HCT116 (cell line): ENCODE data around the gene DOCK2. TPM values are rescaled to one million over a fixed set of nuclear protein-coding genes. Genes with fewer than 3 reads are reported as not detected.
"Not testable (repeated sequence)": the region's sequence is repeated elsewhere in the genome, so short reads cannot be mapped to it uniquely, and the experiment has no call there.

ENCODE experiments used
- ATAC-seq: fragments of 200-7000 bp; cut with Tn5 transposase; 2 replicates; pipeline ENCODE4 v1.9.1; 2020; ENCODE audit warnings: mild to moderate bottlenecking, moderate library complexity
- BruUV-seq: library from RNA; stranded (reverse); fragments of 400-500 nt; replicated peaks from 2 replicates; lab custom pipeline; 2021; lab: Mats Ljungman, UMichigan
- CTCF ChIA-PET: fragments of 300-600 bp; sonication (Branson Sonifier 250); formaldehyde crosslinking; loops from one replicate; lab custom pipeline; 2021; ENCODE audit warnings: antibody characterized with exemption; lab: Charles Lee
- POLR2A ChIA-PET: fragments of 300-600, 350-600 bp; sonication (Branson Sonifier 250); formaldehyde crosslinking; loops from one replicate; lab custom pipeline; 2021; ENCODE audit warnings: antibody characterized with exemption; lab: Charles Lee
- RAD21 ChIA-PET, 2 experiments: fragments of 300-600 bp; sonication (Branson Sonifier 250); formaldehyde crosslinking; loops; one replicate each; lab custom pipeline; 2023; ENCODE audit warnings: low total read pairs in 2 of 2; ENCODE audit not compliant: uncharacterized antibody in 2 of 2, unreplicated experiment in 2 of 2, low non-redundant PET in 1 of 2; lab: Charles Lee
- DNase-seq: peaks from one replicate; pipeline ENCODE4 v3.0.0-alpha.2; 2010; ENCODE audit warnings: low read depth, low spot score
- H2AFZ ChIP-seq: fragments of 200-600 bp; shearing (Covaris generic), sonication (generic); 2 replicates; pipeline ENCODE4 v1.6.1; 2017; ENCODE audit warnings: low read depth, mixed run types, mixed read lengths, antibody characterized with exemption, low read length; ENCODE audit not compliant: poor library complexity, severe bottlenecking
- H3K27ac ChIP-seq: 2 replicates; pipeline ENCODE4 v1.5.1; 2012; ENCODE audit warnings: low read depth, low read length
- H3K27me3 ChIP-seq: fragments of 200-600 bp; sonication (generic); 2 replicates; pipeline ENCODE4 v1.6.1; 2016; ENCODE audit warnings: mixed run types, low read length, mixed read lengths; ENCODE audit not compliant: insufficient read depth
- H3K36me3 ChIP-seq, 2 experiments: fragments of 200-500 bp in 1 of 2; fragments of 200-600 bp in 1 of 2; sonication (Bioruptor generic) in 1 of 2; sonication (generic) in 1 of 2; 2 replicates each; pipeline versions ENCODE4 v1.5.1 to v1.6.1; 2014 to 2016; ENCODE audit warnings: low read length in 2 of 2, inconsistent platforms in 1 of 2, mixed read lengths in 1 of 2, mixed run types in 1 of 2; ENCODE audit not compliant: insufficient read depth in 2 of 2, control insufficient read depth in 1 of 2
- H3K4me1 ChIP-seq, 2 experiments: fragments of 200-600 bp in 1 of 2; sonication (generic) in 1 of 2; 2 replicates each; pipeline versions ENCODE4 v1.5.1 to v1.6.1; 2012 to 2017; ENCODE audit warnings: low read length in 2 of 2, inconsistent platforms in 1 of 2, mild to moderate bottlenecking in 1 of 2, mixed read lengths in 1 of 2, mixed run types in 1 of 2, moderate library complexity in 1 of 2; ENCODE audit not compliant: insufficient read depth in 2 of 2, control insufficient read depth in 1 of 2
- H3K4me2 ChIP-seq: fragments of 200-600 bp; sonication (generic); 2 replicates; pipeline ENCODE4 v1.6.1; 2017; ENCODE audit warnings: mixed run types, low read length, mixed read lengths
- H3K4me3 ChIP-seq, 2 experiments: fragments of 200-600 bp in 1 of 2; sonication (generic) in 1 of 2; replicated peaks in 1 of 2; 2 replicates each; pipeline ENCODE4 v1.5.1; 2011 to 2016; ENCODE audit warnings: low read length in 2 of 2, control low read depth in 1 of 2, low read depth in 1 of 2, mild to moderate bottlenecking in 1 of 2, mixed read lengths in 1 of 2, mixed run types in 1 of 2
- H3K79me2 ChIP-seq: fragments of 200-600 bp; sonication (generic); 2 replicates; pipeline ENCODE4 v1.6.1; 2017; ENCODE audit warnings: mild to moderate bottlenecking, mixed run types, low read length, moderate library complexity, mixed read lengths; ENCODE audit not compliant: insufficient read depth
- H3K9ac ChIP-seq: fragments of 200-600 bp; sonication (generic); 2 replicates; pipeline ENCODE4 v1.6.1; 2016; ENCODE audit warnings: low read length, mixed read lengths
- H3K9me2 ChIP-seq: fragments of 200-600 bp; sonication (generic), shearing (Covaris generic); 2 replicates; pipeline ENCODE4 v1.6.1; 2017; ENCODE audit warnings: mixed run types, mild to moderate bottlenecking, moderate library complexity; ENCODE audit not compliant: insufficient read depth
- H3K9me3 ChIP-seq, 2 experiments: fragments of 200-500 bp in 1 of 2; fragments of 200-600 bp in 1 of 2; sonication (Bioruptor generic) in 1 of 2; sonication (generic) in 1 of 2; 2 replicates each; pipeline ENCODE4 v1.6.1; 2014 to 2017; ENCODE audit warnings: low read length in 2 of 2, mixed read lengths in 2 of 2, inconsistent platforms in 1 of 2, low read depth in 1 of 2, mild to moderate bottlenecking in 1 of 2, mixed run types in 1 of 2, moderate library complexity in 1 of 2; ENCODE audit not compliant: control insufficient read depth in 1 of 2, insufficient read depth in 1 of 2
- H4K20me1 ChIP-seq: fragments of 200-600 bp; sonication (generic), shearing (Covaris generic); 2 replicates; pipeline ENCODE4 v1.6.1; 2017; ENCODE audit warnings: mixed run types, mild to moderate bottlenecking, moderate library complexity; ENCODE audit not compliant: insufficient read depth
- CBX3 ChIP-seq: IDR thresholded peaks from 2 replicates; pipeline ENCODE4 v1.6.1; 2012; ENCODE audit warnings: low read depth
- CEBPB ChIP-seq: IDR thresholded peaks from 2 replicates; pipeline ENCODE4 v1.6.1; 2012; ENCODE audit warnings: low read depth
- EGR1 ChIP-seq: IDR thresholded peaks from 2 replicates; pipeline ENCODE4 v1.6.1; 2012; ENCODE audit warnings: low read depth
- EZH2 ChIP-seq: fragments of 200-600 bp; sonication (generic); IDR thresholded peaks from 2 replicates; pipeline ENCODE4 v1.6.1; 2017; ENCODE audit warnings: antibody characterized with exemption, mixed run types
- EZH2phosphoT487 ChIP-seq: fragments of 200-600 bp; IDR thresholded peaks from 2 replicates; pipeline ENCODE4 v1.6.1; 2018; ENCODE audit warnings: antibody characterized with exemption, borderline replicate concordance
- POLR2A ChIP-seq: IDR thresholded peaks from 2 replicates; pipeline ENCODE4 v1.7.0; 2011; ENCODE audit warnings: borderline replicate concordance; ENCODE audit not compliant: insufficient read depth, insufficient read length; ENCODE audit errors: extremely low read depth
- RAD21 ChIP-seq: IDR thresholded peaks from 2 replicates; pipeline ENCODE4 v1.6.1; 2012; ENCODE audit warnings: low read depth, mild to moderate bottlenecking
- SIN3A ChIP-seq: IDR thresholded peaks from 2 replicates; pipeline ENCODE4 v1.6.1; 2012; ENCODE audit warnings: low read depth
- SP1 ChIP-seq: IDR thresholded peaks from 2 replicates; pipeline ENCODE4 v1.6.1; 2012; ENCODE audit warnings: low read depth
- SRF ChIP-seq: IDR thresholded peaks from 2 replicates; pipeline ENCODE4 v1.6.1; 2012; ENCODE audit warnings: low read depth
- ZFX ChIP-seq: fragments of 450-650 bp; IDR thresholded peaks from 2 replicates; pipeline ENCODE4 v1.6.1; 2017
- intact Hi-C: fragments of 100-400 bp; cut with micrococcal nuclease; formaldehyde crosslinking; loops from 2 replicates; pipeline ENCODE4 v1.10.0; 2022
- total RNA-seq: library from RNA; stranded (reverse); gene quantifications from one replicate; pipeline ENCODE4 v1.2.1, GENCODE V29; 2021; ENCODE audit not compliant: unreplicated experiment
- TF ChIP-seq, protein P1 (sequence below): IDR thresholded peaks from 2 replicates; pipeline ENCODE4 v1.6.1; 2011; ENCODE audit warnings: mild to moderate bottlenecking, low read length, moderate library complexity; ENCODE audit not compliant: insufficient replicate concordance; ENCODE audit errors: extremely low read depth
- TF ChIP-seq, protein P2 (sequence below): IDR thresholded peaks from 2 replicates; pipeline ENCODE4 v1.6.1; 2012

DOCK2 gene
- total RNA-seq, 1 experiment from 2014 or later, result 0.89 TPM

DNA sequence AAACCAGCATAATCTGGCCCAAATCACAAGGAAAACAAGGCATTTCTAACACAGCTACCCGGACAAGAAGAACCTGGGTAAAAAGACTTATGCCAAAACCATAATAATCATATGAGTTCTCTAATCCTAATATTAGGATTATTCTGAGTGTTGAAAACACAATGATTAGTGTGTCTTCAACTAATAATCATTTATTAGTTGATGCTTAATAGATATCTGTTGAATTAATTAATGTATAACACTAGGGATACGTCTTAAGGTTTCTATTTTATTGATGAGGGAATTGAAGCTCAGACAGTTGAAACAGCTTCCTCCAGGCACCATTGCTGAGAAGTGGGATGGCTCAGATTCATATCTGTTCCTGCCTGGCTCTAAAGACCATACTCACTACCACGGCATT, 112.2 kb downstream of the DOCK2 start (continued):
- TF ChIP-seq, protein P1, sequence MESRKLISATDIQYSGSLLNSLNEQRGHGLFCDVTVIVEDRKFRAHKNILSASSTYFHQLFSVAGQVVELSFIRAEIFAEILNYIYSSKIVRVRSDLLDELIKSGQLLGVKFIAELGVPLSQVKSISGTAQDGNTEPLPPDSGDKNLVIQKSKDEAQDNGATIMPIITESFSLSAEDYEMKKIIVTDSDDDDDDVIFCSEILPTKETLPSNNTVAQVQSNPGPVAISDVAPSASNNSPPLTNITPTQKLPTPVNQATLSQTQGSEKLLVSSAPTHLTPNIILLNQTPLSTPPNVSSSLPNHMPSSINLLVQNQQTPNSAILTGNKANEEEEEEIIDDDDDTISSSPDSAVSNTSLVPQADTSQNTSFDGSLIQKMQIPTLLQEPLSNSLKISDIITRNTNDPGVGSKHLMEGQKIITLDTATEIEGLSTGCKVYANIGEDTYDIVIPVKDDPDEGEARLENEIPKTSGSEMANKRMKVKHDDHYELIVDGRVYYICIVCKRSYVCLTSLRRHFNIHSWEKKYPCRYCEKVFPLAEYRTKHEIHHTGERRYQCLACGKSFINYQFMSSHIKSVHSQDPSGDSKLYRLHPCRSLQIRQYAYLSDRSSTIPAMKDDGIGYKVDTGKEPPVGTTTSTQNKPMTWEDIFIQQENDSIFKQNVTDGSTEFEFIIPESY, result no peak
- no peak for TF ChIP-seq SRF
- TF ChIP-seq ZFX, result no peak
- no peak for TF ChIP-seq EGR1

DNA sequence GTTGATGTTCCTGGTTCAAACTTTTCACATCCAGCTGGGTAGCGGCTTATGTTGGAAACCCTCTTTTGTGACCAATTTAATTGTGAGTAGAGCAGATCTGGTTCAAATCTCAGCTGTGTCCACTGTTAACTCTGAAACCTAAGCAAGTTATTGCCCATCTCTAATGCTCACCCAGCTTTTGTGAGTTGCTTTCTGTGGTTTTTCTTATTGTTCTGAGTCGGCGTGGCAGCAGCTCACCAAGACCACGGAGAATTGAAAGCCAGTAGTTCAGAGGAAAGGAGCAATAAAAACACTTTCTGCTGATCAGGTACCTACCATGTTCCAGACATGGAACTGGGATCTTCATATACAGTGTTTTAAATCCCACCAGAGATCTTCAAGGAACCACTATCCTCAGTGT, 114.4 kb downstream of the DOCK2 start:
- Histone ChIP-seq H3K27me3 (peaks cover 56% of the 10 kb centered on the region), H3K4me3 (no peak overlapping the region), H3K9me3 (no peaks in the 10 kb centered on the region), H3K4me1 (no peaks in the 10 kb centered on the region), H3K79me2 (no peaks in the 10 kb centered on the region), H2AFZ (no peak overlapping the region), H3K4me2 (no peak overlapping the region), H3K9ac (no peak overlapping the region), H3K36me3 (no peaks in the 10 kb centered on the region), H3K9me2 (no peaks in the 10 kb centered on the region), H3K27ac (no peak overlapping the region), H4K20me1 (no peaks in the 10 kb centered on the region)
- RAD21 ChIA-PET, result no interaction called here
- no TSS peak for BruUV-seq
- POLR2A ChIA-PET, result no interaction called here
- CTCF ChIA-PET, result no interaction called here
- ATAC-seq (no peak), DNase-seq (no peak)
- TF ChIP-seq CBX3, result no peak
- TF ChIP-seq EGR1, result no peak
- no peak for TF ChIP-seq SIN3A
- TF ChIP-seq EZH2, result no peak
- no peak for TF ChIP-seq SRF
- TF ChIP-seq ZFX, result no peak
- TF ChIP-seq EZH2phosphoT487, result no peak
- TF ChIP-seq, protein P2, sequence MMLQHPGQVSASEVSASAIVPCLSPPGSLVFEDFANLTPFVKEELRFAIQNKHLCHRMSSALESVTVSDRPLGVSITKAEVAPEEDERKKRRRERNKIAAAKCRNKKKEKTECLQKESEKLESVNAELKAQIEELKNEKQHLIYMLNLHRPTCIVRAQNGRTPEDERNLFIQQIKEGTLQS, result no peak
- no peak for TF ChIP-seq RAD21
- no peak for TF ChIP-seq SP1
- no peak for TF ChIP-seq POLR2A
- TF ChIP-seq CEBPB, result no peak
- TF ChIP-seq, protein P1, result no peak
- intact Hi-C loops, result no loop called here

- BruUV-seq, CTCF ChIA-PET: not testable (repeated sequence)
- H3K27me3 ChIP-seq, result peaks cover 47% of the 10 kb centered on the region
These were observed 115.5 kb downstream of the DOCK2 start for GRCh38 chr5:169752566-169752965.

More at GRCh38 chr5:169752566-169752965, 115.5 kb downstream of the DOCK2 start:
- H3K79me2 ChIP-seq, intact Hi-C loops, DNase-seq, H4K20me1 ChIP-seq, H3K4me1 ChIP-seq, POLR2A ChIA-PET, H3K4me2 ChIP-seq, H2AFZ ChIP-seq, H3K4me3 ChIP-seq, H3K36me3 ChIP-seq, H3K9me2 ChIP-seq, RAD21 ChIA-PET, H3K27ac ChIP-seq, H3K9me3 ChIP-seq, H3K9ac ChIP-seq, ATAC-seq: not testable (repeated sequence)
